Mesothelial cell of epicardium (in vitro differentiated cells): Measurements from ENCODE around the gene ARMC12. TPM values are rescaled to one million over a fixed set of nuclear protein-coding genes. Genes with fewer than 3 reads are reported as not detected.

Experiments used
- DNase-seq, 2 experiments: peaks; one replicate each; pipeline ENCODE4 v3.0.0; 2021; ENCODE audit warnings: low spot score in 2 of 2; ENCODE audit not compliant: unreplicated experiment in 2 of 2
- H3K27ac Mint-ChIP-seq: 2 replicates; pipeline ENCODE4 v1.8.0; 2021; ENCODE audit warnings: mixed read lengths
- H3K27me3 Mint-ChIP-seq: 2 replicates; pipeline ENCODE4 v1.8.0; 2021; ENCODE audit warnings: low read depth, mixed read lengths
- H3K36me3 Mint-ChIP-seq: 2 replicates; pipeline ENCODE4 v1.8.0; 2021; ENCODE audit warnings: mixed read lengths
- H3K4me1 Mint-ChIP-seq: 2 replicates; pipeline ENCODE4 v1.8.0; 2021; ENCODE audit warnings: mixed read lengths
- H3K4me3 Mint-ChIP-seq: 2 replicates; pipeline ENCODE4 v1.8.0; 2021; ENCODE audit warnings: mild to moderate bottlenecking, moderate library complexity, mixed read lengths
- H3K9me3 Mint-ChIP-seq: 2 replicates; pipeline ENCODE4 v1.8.0; 2021; ENCODE audit warnings: mixed read lengths
- CTCF ChIP-seq: fragments of 200-600 bp; sonication (generic); IDR thresholded peaks from one replicate; pipeline ENCODE4 v1.5.0; 2021; ENCODE audit warnings: antibody characterized with exemption; ENCODE audit not compliant: unreplicated experiment
- total RNA-seq: library from RNA; stranded (reverse); gene quantifications from 3 replicates; pipeline ENCODE4 v1.2.1, GENCODE V29; 2021

Gene ARMC12
- total RNA-seq, 1 donor from 2014 or later: 4.2 TPM

- Mint-ChIP-seq H3K9me3 (no peaks in the 10 kb centered on the region), H3K36me3 (no peaks in the 10 kb centered on the region), H3K27ac (peak overlapping the region; percentile 76), H3K4me3 (no peak overlapping the region), H3K4me1 (peaks cover 55% of the 10 kb centered on the region), H3K27me3 (peaks cover 11% of the 10 kb centered on the region)
- no peak for DNase-seq
- TF ChIP-seq CTCF: no peak
These were observed 11.6 kb upstream of the ARMC12 start for GRCh38 chr6:35725081-35725708.

- Mint-ChIP-seq H3K27ac (peak overlapping the region; percentile 16), H3K9me3 (no peaks in the 10 kb centered on the region), H3K27me3 (peaks cover 11% of the 10 kb centered on the region), H3K36me3 (no peaks in the 10 kb centered on the region), H3K4me1 (peaks cover 48% of the 10 kb centered on the region), H3K4me3 (no peak overlapping the region)
- DNase-seq: no peak
- TF ChIP-seq CTCF: no peak
These were observed 11.0 kb upstream of the ARMC12 start for GRCh38 chr6:35725721-35726438.

GRCh38 chr6:35727231-35727934, 9.4 kb upstream of the ARMC12 start:
- Mint-ChIP-seq H3K4me1 (peaks cover 47% of the 10 kb centered on the region), H3K27ac (peak overlapping the region; percentile 84), H3K27me3 (peaks cover 11% of the 10 kb centered on the region), H3K36me3 (no peaks in the 10 kb centered on the region), H3K9me3 (no peaks in the 10 kb centered on the region), H3K4me3 (peak overlapping the region; percentile 72)
- DNase-seq: peak; percentile 67 to 77
- no peak for TF ChIP-seq CTCF

- Mint-ChIP-seq H3K36me3 (no peaks in the 10 kb centered on the region), H3K9me3 (no peaks in the 10 kb centered on the region), H3K4me1 (peaks cover 54% of the 10 kb centered on the region), H3K27me3 (peaks cover 11% of the 10 kb centered on the region), H3K4me3 (peak overlapping the region; percentile 76), H3K27ac (peak overlapping the region; percentile 94)
- no peak for TF ChIP-seq CTCF
- DNase-seq: peak; percentile 68 to 85
These were observed 8.7 kb upstream of the ARMC12 start for GRCh38 chr6:35727935-35728682.
